Measurements from ENCODE around the gene PWWP2A. TPM values are rescaled to one million over a fixed set of nuclear protein-coding genes. Genes with fewer than 3 reads are reported as not detected.
A peak's percentile ranks its signal among the peaks of the same experiment; 100 is the strongest.

PWWP2A gene
- total and polyA plus RNA-seq, 2 of the 4 experiments (the other 2 are of a cell fraction) = 8.8 to 12.5 TPM

GRCh38 chr5:160082614-160083500 is 36.4 kb downstream of the PWWP2A start:
- Histone ChIP-seq H4K20me1 (ENCODE audit: insufficient read depth, low read length) (no peaks in the 10 kb centered on the region), H3K23ac (ENCODE audit: low read depth, low read length) (peak overlapping the region; percentile 79), H3K36me3 (ENCODE audit: control insufficient read depth, insufficient read depth, low read length) (peaks cover 2% of the 10 kb centered on the region; the same call in 1 of the 2 replicates), H3K56ac (ENCODE audit: extremely low read depth, insufficient read depth, low read length) (peak overlapping the region; percentile 77), H3K4me2 (ENCODE audit: low read depth, low read length) (peak overlapping the region; percentile 76), H3K4me1 (ENCODE audit: control insufficient read depth, insufficient read depth, low read length) (peaks cover 12% of the 10 kb centered on the region), H2BK20ac (ENCODE audit: low read depth, low read length) (peak overlapping the region; percentile 88), H2BK5ac (ENCODE audit: low read depth, low read length, poor library complexity, severe bottlenecking) (peak overlapping the region; percentile 89), H4K91ac (ENCODE audit: insufficient read depth, low read depth, low read length) (peak overlapping the region; percentile 83), H3K9me1 (ENCODE audit: insufficient read depth, low read length) (peaks cover 9% of the 10 kb centered on the region), H3K4ac (ENCODE audit: low read depth, low read length) (peak overlapping the region; percentile 94), H2AK9ac (replicated peaks; ENCODE audit: low read depth, low read length, poor library complexity) (peak overlapping the region; percentile 56), H3K4me3 (ENCODE audit: insufficient read depth, low read depth, low read length) (no peak overlapping the region; the same call in 1 of the 2 replicates), H3K79me1 (ENCODE audit: low read depth in 1 of 2, low read length in 2 of 2) (peaks cover 13 to 37% of the 10 kb centered on the region in 2 experiments), H3K18ac (ENCODE audit: low read depth, low read length) (peak overlapping the region; percentile 97), H3K27ac (ENCODE audit: insufficient read depth, low read length) (peak overlapping the region; percentile 89), H3K27me3 (ENCODE audit: control insufficient read depth, insufficient read depth, low read length) (no peaks in the 10 kb centered on the region), H2BK15ac (ENCODE audit: low read depth, low read length) (peak overlapping the region; percentile 89; the same call in 2 of the 3 replicates), H2BK120ac (ENCODE audit: low read depth, low read length) (peak overlapping the region; percentile 94), H3K9me3 (ENCODE audit: control insufficient read depth, insufficient read depth, low read length) (no peaks in the 10 kb centered on the region), H4K5ac (ENCODE audit: low read depth, low read length) (peak overlapping the region; percentile 86; the same call in 1 of the 2 replicates), H4K8ac (ENCODE audit: low read depth in 2 of 2, low read length in 2 of 2) (peak overlapping the region; percentile 52 to 83), H3K9ac (ENCODE audit: low read depth, low read length) (peak overlapping the region; percentile 50), H2AFZ (replicated peaks; ENCODE audit: low read length, poor library complexity) (no peak overlapping the region), H2AK5ac (ENCODE audit: low read depth, low read length) (peak overlapping the region; percentile 51), H3K14ac (replicated peaks; ENCODE audit: low read depth, low read length) (peak overlapping the region; percentile 92)
- ChIA-PET CTCF (interaction anchor here (1.1 kb wide), 2 partner anchors 81 to 263 kb away, joined by 3 to 4 read pairs; no protein-coding TSS in a partner anchor), POLR2A (ENCODE audit: unreplicated experiment) (no interaction called here)
- DNase-seq = peak; percentile 81
- BruUV-seq (replicated peaks) = no TSS peak
- intact Hi-C loops (cut with micrococcal nuclease) = loop anchor here (10.0 kb wide), 1 partner anchor 312 kb away; no protein-coding TSS in a partner anchor
- TF ChIP-seq CEBPB (IDR thresholded peaks at IDR 0.05; ENCODE audit: low read depth, low read length) (peak; percentile 85), RCOR1 (IDR thresholded peaks at IDR 0.05; ENCODE audit: insufficient replicate concordance, low read length) (no peak)
- 100% methylated on average over 1 of the region's 9 CpGs; no CpG with 5 or more reads in 1 of the 2 experiments for WGBS, 2 experiments (ENCODE audit: extremely low coverage in 2 of 2, insufficient read length in 1 of 2)
- in situ Hi-C loops (cut with MboI; ENCODE audit: low sequenced_read_pairs) = no loop called here
- dilution Hi-C loops (cut with HindIII; ENCODE audit: low sequenced_read_pairs, unreplicated experiment) = no loop called here
- ATAC-seq (ENCODE audit: low read depth) = peak; percentile 83

All from IMR-90 (cell line).